Measurements from ENCODE around the gene NOP56.
"Not testable (repeated sequence)": the region's sequence is repeated elsewhere in the genome, so short reads cannot be mapped to it uniquely, and the experiment has no call there.

Gene NOP56

DNA sequence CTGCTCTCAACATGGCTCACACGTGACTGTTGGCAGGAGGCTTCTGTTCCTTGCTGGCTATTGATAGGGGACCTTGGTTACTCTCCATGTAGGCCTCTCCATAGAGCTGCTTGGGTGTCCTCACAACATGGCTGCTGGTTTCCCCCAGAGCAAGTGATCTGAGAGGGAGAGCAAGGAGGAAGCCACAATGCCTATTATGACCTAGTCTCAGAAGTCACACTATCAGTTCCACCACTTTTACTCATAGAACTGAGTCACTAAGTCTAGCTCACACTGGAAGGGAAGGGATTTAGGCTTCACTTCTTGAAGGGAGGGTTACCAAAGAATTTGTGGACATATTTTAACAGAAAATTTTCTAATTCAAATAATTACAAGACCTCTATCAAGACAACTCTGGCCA, 8.7 kb upstream of the NOP56 start:
- DNase-seq: no peak

DNA sequence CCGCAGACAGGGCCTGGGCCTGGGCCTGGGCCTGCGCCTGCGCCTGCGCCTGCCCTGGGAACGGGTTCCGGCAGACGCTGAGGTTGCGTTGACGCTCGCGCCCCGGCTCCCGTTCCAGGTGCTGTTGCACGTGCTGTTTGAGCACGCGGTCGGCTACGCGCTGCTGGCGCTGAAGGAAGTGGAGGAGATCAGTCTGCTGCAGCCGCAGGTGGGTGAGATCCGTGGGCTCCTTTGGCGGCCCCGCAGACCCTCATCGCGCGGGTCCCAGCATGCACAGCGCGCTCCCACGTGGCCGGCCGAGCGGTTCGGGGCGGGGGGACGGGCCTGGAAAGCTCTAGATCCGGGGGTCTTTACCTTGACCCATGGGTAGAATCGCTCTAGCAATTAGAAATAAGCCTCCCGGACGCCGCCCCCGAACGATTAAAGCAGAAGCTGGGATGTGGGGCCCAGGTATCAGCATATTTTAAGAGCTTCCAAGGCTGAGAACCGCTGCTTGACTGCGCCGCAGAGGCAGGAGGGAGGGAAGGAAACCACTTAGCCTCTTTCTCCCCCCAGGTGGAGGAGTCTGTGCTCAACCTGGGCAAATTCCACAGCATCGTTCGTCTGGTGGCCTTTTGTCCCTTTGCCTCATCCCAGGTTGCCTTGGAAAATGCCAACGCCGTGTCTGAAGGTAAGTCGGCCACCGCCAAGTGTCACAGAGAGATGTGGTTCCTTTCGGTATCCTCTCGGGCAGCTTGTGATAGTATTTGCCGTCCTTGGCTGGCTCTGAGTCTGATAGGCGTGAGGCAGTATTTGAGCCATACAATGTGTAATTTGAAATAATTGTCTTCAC, 508 bp downstream of the NOP56 start:
- DNase-seq: no peak

DNA sequence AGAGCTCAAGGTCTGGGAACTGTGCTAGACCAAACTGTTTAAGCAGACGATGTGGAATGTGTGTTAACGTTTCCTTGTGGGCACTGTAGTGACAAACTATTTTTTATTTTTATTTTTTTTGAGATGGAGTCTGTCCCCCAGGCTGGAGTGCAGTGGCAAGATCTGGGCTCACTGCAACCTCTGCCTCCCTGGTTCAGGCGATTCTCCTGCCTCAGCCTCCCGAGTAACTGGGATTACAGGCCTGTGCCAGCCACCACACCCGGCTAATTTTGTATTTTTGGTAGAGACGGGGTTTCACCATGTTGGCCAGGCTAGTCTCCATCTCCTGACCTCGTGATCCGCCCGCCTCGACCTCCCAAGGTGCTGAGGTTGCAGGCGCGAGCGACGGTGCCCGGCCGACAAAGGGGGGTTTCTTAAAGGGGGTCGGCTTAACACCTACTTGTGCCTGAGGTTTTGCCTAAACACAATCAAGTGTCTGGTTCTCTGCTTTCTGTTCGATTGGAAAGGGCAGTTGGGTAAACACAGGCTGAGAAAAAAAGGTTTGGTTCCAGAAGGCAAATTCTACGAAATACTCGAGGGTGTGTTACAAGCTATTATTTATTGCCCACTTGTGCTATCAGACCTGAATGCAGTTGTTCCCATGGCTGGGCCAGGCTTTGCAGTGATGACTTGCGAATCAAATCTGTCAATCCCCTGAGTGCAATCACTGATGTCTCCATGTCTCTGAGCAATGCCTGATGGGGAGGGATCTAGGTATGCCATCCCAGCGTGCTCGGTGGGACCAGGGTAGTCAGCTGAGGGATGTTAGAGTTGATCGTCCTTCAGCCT, 1.3 kb downstream of the NOP56 start:
- DNase-seq: no peak

DNA sequence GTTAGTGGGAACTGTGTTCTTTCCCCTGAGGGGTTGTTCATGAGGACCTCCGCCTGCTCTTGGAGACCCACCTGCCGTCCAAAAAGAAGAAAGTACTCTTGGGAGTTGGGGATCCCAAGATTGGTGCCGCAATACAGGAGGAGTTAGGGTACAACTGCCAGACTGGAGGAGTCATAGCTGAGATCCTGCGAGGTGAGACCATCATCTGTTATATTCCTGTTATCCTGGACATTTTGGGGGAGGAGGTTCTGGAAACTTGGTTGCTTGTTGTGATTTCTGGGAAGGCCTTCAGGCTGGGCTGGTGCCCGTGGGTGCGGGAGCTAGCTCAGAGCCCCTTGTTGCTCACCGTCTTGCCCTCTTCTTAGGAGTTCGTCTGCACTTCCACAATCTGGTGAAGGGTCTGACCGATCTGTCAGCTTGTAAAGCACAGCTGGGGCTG, 2.0 kb downstream of the NOP56 start:
- no peak for DNase-seq

DNA sequence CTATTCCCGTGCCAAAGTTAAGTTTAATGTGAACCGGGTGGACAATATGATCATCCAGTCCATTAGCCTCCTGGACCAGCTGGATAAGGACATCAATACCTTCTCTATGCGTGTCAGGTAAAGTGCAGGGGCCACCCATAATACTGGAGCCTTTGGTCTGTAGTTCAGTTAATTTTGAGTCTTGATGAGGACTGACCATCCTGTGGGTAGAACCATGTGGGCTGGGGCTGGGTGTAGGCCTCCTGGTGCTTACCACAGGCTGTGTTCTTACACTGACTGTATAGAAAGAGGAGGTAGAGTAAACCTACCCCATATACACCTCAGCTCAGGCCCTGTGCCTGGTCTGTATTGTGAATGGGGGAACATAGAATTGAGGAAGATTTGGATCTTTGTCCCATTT, 2.4 kb downstream of the NOP56 start:
- DNase-seq: no peak

DNA sequence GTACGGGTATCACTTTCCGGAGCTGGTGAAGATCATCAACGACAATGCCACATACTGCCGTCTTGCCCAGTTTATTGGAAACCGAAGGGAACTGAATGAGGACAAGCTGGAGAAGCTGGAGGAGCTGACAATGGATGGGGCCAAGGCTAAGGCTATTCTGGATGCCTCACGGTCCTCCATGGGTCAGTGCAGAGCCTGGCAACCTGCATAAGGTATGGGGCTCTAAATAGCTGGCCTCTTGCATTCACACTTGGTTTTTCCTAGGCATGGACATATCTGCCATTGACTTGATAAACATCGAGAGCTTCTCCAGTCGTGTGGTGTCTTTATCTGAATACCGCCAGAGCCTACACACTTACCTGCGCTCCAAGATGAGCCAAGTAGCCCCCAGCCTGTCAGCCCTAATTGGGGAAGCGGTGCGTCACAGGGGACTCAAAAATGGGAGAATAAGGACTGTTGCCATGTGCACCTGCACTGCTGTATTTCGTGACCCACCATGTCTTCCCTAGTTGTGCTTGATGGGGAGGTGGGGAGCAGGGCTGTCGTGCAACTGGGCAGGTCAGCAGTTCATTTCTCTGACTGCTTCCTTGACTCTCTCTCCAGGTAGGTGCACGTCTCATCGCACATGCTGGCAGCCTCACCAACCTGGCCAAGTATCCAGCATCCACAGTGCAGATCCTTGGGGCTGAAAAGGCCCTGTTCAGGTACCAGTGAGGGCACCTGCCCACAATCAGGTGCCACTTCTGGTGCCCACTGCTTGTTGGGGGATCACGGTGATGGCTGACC, 3.1 kb downstream of the NOP56 start:
- DNase-seq: no peak

DNA sequence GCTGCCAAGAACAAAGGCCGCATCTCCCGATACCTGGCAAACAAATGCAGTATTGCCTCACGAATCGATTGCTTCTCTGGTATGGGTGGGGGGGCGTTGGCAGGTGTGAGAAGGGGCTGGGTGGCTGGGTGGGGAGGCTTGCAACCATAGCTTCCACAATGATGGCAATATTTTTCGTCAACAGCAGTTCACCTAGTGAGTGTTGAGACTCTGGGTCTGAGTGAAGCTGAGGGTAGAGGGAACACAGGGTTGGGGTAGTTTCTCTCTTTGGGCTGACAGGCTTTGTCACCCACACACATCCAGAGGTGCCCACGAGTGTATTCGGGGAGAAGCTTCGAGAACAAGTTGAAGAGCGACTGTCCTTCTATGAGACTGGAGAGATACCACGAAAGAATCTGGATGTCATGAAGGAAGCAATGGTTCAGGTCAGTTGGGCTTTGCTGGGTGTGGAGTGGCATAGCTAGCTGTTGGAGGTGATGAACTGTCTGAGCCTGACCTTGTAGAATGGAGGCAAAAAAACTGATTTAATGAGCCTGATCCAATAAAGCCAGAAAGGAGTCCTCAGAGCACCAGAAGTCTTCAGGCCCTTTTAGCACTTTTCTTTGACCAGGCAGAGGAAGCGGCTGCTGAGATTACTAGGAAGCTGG, 4.2 kb downstream of the NOP56 start:
- no peak for DNase-seq

DNA sequence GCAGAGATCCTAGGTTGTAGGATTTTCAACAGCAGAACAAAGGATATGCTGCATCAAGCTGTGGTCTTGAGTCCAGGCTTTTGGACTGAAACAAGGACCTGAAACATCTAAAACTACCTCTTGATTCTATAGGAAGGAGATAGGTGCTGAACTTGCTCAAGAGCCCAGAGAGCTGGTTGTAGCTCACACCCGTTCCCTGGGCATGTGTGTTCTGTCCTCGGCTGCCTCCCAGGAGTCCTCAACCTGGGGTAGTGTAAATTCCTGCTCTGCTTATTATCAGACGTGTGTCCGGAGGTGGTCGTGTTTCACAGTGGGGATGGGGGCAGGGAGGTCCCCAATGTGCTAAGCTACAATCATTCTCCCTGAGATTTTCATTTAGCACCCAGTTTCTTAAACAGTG, 4.8 kb downstream of the NOP56 start:
- no peak for DNase-seq

DNA sequence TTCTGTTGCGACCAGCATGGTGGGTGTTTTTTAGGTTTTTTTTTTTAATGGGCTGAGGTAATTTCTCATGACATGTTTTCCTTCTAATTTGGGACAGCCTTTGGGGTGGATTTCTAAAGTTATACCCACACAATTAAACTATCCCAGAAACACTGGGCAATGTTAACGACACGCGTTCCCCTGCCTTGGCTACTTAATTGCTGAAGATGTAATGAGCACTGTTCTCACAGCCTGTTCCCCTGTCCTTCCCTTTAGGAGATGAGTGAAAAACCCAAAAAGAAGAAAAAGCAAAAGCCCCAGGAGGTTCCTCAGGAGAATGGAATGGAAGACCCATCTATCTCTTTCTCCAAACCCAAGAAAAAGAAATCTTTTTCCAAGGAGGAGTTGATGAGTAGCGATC, 5.2 kb downstream of the NOP56 start:
- no peak for DNase-seq

DNA sequence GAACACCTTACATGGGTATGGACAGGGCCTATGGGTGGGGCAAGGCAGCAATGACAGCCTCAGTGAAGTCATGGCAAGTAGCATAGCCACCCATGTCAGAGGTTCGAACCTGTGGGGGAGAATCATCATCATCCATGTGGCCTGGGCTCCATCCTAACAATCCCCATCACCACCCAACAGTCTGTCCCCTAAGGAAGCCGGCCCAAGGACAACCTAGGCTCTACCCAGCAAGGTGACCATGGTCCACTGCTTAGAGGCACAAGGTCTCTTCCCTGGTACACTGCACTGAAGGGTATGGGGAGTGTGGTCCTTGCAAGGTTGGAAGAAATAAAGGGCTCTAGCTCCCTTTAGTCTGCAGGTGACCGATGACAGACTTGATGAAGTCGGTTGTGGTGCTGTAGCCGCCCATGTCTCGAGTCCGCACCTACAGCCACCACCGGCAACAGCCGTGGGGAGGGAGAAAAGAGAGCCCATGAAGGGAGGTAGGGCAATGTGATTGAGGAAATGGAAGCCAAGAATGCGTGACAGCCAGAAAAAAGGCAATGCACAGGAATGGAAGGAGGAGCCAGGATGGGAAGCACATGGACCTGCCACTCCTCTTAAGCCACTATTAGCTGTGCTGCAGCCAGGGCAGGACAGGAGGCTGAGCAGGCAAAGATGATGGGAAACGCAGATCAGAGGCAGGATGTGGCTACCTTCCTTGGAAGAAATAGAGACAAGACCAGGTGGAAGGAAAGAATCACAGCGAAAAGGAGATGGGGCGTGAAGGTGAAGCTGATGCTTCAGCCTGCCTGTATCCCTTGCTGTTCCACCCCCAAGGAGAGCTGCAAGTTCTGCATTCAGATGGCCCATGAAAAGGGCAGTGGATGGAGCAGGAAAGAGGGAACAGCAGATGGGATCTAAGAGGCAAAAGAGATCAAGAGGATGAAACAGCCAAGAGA, 6.3 kb downstream of the NOP56 start:
- DNase-seq: no peak

DNA sequence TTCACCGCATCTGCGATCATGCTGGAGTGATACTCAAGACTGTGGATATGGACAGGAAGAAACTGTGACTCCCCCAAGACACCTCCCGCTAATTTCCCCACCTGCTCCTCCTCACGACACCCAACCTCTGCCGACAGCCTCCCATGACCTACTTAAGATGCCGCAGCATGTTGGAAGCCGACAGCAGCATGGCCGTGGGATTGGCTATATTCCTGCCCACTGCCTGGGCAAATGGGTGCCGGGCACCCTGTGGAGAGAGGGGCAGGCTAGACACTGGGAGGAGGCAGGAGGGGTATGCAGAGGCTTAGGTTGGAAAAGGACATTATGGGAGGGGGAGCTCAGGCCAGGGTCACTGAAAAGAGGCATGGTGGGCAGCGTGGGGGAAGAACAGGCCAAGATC, 7.1 kb downstream of the NOP56 start:
- no peak for DNase-seq

DNA sequence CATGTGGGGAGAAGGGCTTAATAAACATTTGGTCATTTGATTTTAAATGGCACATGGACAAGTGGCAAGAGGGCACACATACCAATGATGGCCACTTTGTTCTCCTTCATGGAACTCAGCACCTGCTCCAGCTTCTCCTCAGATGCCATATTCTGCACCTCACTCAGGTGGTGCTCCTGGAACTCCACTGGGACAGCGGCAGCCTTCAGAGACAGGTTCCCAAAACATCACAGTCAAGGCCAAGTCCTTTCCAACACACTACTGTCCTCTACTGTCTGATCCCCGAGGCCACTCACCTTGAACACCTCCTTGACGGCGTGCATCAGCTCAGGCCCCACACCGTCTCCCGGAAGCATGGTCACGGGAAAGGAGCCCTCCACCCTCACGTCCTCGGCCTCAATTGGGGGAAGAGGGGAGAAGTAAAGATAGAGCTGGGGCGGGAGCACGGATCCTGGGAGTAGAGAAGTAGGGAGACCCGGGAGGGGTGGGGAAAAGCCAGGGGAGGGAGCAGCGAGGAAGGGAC, 11.0 kb downstream of the NOP56 start:
- no peak for DNase-seq

DNA sequence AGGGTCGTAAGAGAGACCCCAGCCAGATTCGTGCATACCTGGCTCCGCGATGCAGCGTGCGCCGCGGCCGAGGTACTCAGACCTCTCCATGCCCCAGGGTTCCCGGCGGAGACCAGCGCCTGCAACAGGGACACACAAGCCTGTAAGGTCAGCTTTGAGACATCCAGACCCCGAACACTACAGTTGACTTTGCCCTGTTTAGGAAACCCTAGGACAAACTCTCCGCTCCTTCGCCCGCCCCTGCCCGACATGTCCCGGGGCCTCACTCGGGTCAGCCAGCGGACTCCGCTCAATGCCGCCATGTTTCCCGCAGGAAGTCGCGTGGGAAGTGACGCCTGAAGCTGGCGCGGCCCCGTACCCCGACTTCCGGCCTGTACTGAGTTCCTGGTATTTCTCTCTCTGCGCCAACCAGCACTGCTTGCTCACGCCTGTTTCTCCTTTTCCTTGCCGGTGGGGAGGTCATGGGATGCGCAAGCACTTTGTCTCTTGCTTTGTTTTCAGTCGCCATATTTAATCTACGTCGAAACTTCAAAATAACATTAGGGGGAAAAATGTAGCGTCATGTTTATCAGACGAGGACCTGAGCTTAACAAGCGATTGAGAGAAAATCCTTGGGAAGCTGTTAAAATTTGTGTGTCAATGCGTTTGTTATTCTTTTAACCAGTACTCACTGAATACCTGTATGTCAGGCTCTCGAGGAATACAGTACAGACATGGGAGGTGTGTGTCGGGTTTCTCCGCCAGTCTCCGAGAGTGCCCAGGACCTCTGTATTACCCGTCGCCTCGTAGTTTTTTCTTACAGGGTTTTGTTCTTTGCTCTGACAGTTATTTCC, 11.7 kb downstream of the NOP56 start, which contains the start of gene IDH3B:
TSS of gene IDH3B (minus strand) at position 330 of the 833 bp plus-strand sequence. CDS start at position 302, 28 bp downstream.
- peak; percentile 94 for DNase-seq

DNA sequence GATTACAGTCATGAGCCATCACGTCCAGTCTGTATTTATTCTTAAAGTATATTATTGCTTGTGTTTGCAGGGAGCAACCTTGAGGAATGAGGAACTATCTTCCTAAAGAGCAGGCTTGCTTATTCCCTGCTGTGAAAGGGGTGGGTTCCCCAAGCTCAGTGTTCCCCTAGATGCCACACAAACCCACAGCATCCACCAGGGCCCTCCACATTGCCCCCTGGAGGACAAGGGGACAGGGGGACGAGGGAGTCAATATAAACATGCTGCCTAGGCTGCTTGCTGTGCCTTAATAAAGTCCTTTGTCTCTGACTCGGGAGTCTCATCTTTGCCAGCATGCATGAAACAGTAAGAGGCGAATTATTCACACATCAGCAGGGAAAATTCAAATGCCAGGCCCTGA, 19.5 kb downstream of the NOP56 start:
- DNase-seq: no peak

DNA sequence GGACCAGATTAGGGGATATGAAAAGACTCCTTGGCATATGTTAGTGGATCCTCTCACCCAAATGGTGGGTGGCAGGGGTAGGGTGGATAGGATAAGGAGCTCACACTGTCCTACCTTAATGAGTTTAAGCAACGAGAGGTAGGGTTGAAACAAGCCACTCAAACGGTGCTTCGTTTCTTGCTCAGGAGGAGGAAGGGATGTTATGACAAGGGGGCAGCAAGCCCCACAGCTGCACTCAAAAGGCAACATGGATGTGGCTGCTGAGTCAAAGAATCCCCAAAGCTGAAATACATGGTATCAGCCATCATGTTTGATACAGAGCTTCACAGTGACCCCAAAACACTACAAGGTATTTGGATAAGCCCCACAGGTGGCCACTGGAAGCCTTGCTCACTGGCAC, 20.0 kb downstream of the NOP56 start:
- no peak for DNase-seq

DNA sequence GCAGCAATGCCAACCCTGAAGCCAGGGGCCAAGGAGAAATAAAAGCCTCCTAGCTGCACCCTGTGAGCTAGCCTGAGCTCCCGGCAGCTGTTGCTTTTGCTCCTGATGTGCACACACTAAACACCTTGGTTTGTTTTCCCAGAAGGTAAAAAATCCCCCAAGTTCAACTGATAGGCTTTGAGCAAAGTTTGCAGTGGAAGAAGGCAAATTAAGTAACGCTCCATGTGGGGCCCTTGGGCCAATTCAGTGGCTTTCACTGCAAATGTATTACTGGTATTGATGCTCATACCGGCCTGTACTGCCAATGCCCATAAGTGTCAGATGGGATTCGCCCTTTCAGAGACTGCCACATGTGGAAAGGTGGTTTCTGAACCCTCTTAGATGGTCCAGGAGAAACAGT, 21.0 kb downstream of the NOP56 start:
- no peak for DNase-seq

DNA sequence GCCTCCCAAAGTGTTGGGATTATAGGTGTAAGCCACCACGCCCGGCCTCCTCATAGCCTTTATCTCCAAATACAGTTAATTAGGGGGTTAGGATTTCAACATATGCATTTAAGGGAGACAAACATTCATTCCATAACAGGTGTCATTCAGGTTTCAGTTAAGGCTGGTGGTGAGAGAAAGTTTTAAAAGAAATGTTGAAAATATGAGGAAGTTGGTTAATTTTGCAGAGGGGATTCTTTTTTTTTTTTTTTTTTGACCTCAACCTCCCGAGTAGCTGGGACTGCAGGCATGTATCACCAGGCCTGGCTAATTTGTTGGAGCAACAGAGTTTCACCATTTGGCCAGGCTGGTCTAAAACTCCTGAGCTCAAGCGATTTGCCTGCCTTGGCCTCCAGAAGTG, 27.6 kb downstream of the NOP56 start:
- DNase-seq: no peak

DNA sequence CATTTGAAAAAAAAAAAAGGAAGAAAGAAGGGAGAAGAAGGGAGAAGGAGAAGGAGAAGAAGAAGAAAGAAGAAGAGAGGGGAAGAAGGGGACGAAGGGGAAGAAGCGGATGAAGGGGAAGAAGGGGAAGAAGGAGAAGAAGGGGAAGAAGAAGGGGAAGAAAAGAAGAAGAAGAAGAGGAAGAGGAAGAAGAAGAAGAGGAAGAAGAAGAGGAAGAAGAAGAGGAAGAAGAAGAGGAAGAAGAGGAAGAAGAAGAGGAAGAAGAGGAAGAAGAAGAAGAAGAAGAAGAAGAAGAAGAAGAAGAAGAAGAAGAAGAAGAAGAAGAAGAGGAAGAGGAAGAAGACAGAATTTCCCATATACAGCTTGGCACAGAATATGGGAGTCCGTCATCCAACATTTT, 29.6 kb downstream of the NOP56 start:
- DNase-seq: not testable (repeated sequence)

DNA sequence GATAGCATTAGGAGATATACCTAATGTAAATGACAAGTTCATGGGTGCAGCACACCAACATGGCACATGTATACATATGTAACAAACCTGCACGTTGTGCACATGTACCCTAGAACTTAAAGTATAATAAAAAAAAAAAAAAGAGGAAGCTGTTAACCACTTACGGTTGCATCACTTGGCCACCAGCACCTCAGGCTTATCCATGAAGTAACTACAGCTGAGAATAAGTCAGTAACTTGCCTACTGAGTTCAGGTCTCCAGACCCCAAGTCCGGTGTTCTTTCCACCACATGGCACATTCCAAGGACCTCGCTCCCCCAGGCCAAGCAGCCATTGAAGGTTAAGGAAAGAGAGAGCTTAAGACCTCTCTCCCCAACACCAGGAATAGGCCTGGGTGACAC, 32.4 kb downstream of the NOP56 start:
- not testable (repeated sequence) for DNase-seq

DNA sequence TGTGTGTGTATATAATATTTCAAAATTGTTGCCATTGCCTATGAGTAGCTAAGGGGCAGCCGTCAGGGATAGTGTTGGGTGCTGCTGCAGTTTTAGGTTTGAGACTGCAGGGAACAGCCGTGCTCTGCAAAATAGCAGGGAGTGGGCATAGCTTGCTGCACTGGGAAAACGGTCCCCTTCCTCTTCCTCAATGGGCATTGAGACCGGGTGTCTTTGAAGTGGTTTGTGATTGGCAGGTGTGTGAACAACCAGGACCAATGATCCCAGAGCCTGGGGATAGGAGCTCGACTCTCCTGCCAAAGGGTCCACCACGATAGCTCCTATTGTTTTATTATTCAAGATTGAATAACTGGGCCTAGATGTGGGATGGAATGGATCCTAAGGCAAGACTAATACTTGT, 35.1 kb downstream of the NOP56 start:
- no peak for DNase-seq
